ENCODE results near the gene VSTM2B.

- TF ChIP-seq CTCF (IDR thresholded peaks at IDR 0.05; ENCODE audit: low read depth, low read length) = peak; percentile 65
- no peak for TF ChIP-seq POLR2A (IDR thresholded peaks at IDR 0.05; ENCODE audit: extremely low read depth, insufficient read length)
Measured at GRCh38 chr19:29528350-29528945, 2.7 kb downstream of the VSTM2B start.
